Middle frontal gyrus (tissue), 1 donor: Measurements from ENCODE around the gene CD4.

Experiments used
- DNase-seq: peaks from one replicate; pipeline ENCODE4 v3.0.0-alpha.2; 2015; ENCODE audit warnings: low spot score; ENCODE audit errors: extremely low spot score

CD4 gene

DNA sequence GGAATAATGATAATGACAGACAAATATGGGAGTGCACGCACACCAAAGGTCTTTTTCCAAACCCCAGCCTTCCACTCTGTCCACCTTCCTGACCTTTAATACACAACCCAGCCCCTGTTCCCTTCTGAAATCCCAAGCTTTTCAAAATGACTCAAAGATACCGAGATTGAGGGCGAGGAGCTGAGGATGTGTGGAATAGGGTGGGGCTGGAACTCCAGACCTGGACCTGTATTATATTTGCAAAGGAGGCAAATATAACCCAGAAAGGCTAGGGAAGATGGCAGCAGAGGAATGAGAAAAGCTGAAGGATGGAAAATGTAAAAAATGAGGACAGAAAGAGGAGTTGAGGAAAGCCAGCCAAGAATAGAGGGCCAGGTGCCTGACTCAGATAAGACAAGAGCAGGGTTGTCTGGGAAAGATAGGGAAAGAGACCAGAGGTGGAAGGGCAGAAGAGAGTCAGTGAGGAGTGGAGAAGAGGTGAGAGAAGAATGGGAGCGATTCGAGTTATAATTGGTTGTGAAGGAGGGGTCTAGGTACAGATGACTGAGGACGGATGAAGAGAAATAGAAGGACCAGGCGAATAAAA lies 24.2 kb upstream of the CD4 start:
- DNase-seq: no peak

DNA sequence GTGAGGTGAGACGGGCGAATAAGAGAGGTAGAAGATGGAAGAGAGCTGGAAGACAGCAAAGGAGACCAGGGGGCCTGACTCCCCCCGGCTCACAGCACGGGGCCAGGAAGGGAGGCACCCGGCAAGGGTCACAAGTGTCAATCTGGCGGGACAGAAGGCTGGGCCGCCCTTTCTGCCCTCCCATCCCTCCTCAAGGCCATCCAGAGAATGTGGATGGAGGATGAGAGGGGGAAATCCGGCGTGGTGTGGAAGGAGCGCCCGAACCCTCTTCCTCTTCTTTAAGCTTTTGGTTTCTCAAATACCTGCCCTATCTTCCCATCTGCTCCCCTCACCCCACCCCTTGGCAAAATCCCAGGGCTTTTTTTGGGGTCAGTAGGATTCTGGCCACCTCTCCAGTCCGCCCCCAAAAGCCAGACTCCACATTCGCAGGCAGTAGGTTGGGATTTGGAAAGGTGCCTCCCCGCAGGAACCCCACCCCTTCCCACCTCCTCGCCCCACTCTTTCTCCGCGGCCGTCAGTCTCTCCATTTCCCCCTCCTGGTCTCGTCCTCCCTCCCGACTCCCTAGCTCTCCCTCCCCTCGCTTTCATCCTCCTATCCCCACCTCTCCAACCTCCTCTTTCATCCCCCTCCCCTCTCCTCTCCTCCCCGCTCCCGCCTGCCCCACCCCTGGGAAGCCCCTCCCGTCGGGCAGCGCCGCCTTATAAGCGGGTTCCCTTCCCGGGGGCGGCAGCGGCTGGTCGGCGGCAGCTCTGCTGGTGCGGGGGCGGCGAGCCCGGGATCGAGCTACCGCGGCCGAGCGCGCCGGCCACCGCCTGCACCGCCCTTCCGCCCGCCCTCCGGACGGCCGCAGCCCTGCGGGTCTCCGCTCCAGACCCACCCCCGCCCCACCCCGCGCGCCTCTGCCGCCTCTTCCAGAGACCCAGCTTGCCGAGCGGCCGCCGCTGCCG lies 23.4 kb upstream of the CD4 start, which contains the start of gene PTMS:
Gene PTMS (plus strand): TSS at position 730 of the 948 bp plus-strand sequence. CDS start 343 bp downstream, outside the sequence.
- no peak for DNase-seq

DNA sequence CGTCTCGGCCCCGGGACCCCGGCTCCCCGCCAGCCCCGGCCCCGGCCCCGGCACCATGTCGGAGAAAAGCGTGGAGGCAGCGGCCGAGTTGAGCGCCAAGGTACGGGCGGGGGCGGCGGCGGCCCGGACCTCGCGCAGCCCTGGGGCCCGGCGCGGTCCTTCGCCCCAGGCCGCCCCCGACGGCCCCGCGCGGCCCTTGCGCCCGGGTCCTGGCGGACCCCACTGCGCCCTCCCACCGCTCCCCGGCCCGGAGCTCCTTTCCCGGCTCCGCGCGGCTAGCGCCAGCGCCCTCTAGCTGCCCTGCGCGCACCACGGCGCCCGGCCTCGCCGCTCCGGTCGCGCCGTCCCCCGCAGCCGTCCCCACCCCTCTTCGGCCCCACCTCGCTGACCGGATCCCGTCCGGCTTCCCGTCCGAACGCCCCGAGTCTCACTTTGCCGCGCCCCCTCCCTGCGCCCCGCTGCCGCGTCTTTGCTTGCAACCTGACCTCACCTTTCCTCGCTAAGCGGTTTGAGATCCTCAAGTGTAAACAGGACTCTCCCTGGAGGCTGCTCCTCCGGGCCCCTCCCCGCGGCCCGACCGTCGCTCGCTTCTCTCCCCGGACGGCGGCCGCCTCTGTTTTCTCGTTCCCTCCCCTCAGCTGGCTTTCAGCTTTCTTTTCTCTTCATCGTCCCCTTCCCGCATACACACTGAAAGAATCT lies 22.5 kb upstream of the CD4 start:
- no peak for DNase-seq

DNA sequence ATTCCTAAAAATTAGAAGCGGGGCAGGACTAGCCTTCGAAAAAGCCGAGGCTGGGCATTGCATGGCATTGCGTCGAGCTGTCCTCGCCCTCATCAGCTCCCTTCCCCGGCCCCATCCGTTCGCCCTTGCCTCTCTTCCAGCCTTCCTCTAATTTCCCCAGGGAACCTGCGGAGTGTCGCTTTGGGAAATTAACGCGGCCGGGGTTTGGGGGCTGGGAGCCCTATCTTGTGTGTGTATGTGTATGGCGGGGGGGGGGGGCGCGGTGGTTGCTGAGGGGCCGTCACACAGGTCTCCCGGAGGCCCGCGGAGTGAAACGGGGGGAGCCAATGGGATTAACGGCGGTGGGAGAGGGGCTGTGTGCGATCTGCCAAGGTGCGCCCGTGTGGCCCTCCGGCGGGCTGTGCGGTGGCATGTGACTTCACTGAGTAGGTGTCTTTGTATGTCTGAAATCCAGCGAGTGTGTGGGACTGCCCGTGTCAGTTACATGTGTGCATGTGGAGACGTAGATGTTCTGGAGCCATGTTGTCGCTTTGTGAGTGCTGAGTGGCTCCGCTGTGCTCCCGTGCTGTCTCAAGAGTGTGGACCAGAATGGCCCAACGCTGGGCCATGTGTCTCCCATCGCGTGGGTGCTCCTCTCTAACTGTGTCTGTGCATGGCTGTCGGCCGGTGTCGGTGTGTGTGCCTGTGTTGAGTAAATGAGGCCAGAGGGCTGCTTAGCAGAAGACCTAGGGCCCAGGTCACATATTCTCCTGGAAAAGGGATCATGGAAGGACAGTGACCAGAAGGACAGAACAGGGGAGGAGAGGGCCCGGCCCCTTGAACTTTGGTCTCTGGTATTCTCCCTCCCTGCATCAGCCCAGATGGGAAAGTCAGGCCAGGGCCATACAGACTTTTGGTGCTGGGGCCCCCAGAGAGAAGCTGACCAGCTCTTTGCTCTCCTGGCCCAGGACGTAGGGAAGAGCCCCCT lies 21.7 kb upstream of the CD4 start:
- DNase-seq: no peak

DNA sequence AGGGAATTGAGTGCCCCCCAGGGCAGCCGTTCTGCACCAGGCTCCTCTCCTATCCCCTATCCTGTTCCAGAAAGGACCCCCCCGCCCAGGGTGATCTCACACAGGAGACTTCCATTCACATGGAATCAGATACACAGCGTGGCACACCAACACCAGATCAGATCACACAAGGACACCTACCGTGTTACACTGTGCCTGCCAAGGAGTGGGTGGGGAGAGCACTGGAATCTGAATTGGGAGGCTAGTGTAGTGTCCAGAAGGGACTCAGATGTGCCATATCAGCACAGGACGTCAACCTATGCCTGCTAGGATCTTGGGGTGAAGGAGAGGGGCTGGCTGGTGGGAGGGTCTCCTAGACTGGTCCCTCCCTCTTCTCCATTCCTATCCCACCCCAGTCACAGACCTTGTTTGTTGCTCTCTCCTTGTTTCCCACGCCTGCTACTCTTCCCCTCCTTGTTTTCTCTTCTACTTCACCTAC lies 20.9 kb upstream of the CD4 start:
- no peak for DNase-seq

DNA sequence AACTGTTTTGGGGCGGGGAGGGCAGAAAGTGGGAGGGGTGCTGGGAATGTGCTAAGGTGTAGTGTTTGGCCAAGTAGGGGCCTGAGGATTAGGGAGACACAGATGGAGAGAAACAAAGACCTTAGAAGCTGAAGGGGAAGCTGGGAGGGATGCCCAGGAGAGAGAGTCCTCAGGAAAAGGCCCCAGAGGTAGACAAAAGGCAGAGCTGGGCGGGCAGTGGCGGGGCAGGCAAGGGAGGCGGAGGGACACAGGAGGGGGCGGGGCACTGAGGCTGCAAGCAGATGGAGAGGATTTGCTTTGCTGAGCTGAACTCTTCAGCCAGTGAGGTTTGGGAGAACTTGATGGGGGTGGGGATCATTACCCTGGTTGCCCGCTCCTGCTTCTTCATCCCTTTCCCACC lies 20.3 kb upstream of the CD4 start:
- DNase-seq: no peak

DNA sequence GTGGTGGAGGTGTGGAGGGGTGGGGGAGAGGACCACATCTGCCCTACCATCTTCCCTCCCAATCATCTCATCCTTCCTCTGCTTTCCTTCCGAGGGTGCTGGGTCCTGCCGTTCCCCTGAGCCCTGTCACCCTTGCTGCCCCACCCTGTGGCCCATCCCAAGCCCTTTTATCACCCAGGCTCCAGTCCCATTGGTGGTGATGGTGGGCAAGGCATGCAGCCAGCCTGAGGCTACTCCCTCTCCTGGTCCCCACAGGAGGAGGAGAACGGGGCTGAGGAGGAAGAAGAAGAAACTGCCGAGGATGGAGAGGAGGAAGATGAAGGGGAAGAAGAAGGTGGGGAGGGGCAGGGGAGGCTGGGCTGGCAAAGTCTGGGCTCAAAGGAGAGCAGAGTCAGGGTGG lies 19.7 kb upstream of the CD4 start:
- no peak for DNase-seq

DNA sequence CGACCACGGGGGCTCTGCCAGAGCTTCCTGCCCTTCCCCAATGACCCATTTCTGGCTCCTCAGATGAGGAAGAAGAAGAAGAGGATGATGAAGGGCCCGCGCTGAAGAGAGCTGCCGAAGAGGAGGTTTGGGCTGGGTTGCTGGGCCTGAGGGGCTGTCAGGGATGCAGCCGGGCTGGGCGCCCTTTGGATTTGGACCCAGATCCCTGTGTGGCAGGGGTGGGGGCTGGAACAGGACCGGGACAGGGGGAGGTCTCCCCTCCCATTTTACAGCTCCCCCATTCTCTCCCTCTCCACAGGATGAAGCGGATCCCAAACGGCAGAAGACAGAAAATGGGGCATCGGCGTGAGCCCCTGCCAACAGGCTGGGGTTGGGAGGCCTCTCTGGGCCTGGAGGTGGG lies 19.2 kb upstream of the CD4 start:
- no peak for DNase-seq

DNA sequence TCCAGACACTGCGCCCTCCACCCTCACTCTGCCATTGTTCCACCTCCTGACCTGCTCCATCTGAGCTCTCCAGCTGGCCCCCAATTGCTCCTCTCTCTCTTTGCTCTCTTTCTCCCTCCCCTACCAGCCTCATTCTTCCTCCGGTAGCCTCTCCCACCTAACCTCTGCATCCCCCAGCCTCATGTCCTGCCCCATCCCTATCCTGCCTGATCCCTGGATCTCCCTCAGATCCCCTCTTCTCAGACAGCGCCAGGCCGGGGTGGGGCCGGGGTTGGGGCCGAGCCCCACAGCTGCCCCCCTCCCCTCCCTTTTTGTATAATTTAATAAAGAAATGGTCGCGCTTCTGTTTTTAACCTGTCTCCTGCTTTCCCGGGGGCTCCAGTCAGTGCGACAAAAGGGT lies 18.7 kb upstream of the CD4 start:
- DNase-seq: no peak

DNA sequence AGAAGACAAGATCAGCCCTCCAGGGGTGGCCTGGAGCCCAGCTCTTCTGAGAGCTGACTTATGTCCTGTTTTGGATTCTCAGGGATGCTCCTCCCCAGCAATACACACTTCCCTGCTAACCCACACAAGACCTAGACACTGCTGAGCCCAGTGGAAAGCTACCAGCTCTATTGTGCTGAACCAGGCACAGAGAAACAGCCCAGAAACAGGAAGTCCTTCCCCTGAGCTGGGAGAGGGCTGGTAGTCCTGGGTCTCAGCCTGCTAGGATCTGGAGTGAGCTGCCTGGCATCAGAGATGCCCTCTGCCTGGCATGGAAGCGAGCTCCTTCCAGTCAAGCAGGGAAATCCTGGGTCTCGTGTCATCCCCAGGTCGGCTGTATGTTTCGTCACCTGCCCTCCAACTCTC lies 18.2 kb upstream of the CD4 start:
- DNase-seq: no peak

DNA sequence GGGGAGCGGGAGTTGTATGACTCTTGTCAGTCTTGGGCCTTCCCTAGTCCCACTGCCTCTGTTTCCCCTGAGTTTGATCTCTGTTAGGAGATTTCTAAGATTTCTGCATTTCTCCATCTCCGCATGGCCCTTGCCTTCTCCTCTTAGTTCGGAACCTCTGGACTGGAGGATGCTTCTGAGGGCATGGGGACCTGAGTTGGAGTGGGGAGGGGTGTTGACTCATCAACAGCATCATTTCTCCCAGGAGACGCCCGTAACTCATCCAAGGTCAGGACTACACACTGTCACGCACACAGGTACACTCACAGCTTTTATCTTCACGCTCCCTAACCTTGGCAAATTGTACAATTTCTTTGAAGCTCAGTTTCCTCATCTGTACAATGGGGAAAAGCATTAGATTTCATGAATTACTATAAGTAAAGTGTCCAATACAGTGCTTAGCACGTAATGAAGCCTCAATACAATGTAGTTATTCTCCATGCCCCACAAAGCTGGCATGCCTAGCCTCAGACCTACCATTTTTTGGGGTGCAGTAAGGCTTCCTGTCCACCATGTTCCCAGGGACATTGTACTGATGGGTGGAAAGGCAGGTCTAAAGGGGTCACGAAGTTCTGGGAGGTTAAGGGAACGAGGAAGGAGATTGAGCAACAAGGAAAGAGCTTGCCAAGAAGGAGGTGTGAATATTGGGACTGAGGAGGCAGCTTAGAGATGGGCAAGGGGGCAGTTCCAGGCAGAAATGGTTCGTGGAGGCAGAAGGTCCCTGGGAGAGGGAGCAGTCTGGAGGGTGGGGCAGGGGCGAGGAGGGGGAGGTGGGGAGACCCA lies 17.6 kb upstream of the CD4 start:
- no peak for DNase-seq

DNA sequence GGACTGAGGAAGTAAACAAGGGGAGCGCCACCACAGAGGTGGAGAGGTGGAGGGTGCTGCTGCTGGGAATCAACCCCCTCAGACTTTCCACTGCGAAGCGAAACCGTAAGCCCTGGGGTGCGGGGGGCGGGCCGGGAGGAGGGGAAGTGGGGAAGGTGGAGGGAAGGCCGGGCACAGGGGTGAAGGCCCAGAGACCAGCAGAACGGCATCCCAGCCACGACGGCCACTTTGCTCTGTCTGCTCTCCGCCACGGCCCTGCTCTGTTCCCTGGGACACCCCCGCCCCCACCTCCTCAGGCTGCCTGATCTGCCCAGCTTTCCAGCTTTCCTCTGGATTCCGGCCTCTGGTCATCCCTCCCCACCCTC lies 17.0 kb upstream of the CD4 start, which contains the start of gene LAG3:
Gene LAG3 (plus strand): TSS at position 190 of the 365 bp plus-strand sequence. CDS start 333 bp downstream, outside the sequence.
- DNase-seq: no peak

DNA sequence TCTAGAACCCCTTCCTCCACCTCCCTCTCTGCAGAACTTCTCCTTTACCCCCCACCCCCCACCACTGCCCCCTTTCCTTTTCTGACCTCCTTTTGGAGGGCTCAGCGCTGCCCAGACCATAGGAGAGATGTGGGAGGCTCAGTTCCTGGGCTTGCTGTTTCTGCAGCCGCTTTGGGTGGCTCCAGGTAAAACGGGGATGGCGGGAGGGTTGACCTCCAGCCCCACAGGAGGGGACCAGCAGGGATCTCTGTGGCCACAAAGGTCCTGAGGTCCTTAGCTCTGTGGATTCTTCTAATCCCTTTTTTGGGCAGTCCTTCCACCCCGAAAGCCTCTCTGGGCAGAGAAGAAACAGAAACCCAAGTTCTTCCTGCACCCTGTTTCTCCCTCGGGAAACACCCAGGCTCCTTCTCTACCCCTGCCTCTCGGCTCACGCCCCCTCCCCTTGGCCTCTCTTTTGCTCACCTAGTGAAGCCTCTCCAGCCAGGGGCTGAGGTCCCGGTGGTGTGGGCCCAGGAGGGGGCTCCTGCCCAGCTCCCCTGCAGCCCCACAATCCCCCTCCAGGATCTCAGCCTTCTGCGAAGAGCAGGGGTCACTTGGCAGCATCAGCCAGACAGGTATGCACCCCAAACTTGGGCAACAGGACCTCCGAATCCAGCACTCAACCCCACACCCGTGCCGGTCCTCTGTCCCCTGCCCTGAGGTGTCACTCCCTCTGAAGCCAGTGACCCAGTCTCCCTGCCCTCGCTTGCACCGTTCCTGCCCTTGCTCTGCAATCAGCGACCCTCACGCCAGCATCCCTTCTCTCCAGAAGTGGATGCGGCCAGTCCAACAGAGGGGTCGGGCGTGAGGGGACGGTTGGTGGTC lies 16.4 kb upstream of the CD4 start:
- DNase-seq: no peak

DNA sequence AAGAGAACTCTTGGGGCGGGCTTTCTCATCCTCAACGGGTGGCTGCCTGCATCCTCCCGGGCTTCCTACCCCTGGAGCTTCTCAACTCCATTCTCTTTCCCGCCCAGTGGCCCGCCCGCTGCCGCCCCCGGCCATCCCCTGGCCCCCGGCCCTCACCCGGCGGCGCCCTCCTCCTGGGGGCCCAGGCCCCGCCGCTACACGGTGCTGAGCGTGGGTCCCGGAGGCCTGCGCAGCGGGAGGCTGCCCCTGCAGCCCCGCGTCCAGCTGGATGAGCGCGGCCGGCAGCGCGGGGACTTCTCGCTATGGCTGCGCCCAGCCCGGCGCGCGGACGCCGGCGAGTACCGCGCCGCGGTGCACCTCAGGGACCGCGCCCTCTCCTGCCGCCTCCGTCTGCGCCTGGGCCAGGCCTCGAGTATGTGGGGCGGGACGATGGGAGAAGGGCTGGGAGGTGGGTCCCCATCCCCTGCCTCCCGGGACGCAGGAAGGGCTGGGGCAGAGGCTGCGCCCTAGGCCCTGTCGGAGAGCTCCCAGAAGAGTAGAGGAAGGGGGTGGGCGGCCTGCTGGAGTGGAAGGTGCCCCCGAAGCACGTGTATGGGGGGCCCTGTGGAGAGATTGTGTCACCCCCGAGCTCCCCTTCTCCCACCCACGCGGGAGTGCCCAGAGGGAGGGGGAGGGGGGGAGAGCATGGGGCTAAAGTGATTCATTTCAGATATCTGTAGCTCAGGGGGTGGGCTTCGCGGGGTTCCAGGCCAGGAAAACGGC lies 15.6 kb upstream of the CD4 start:
- no peak for DNase-seq

DNA sequence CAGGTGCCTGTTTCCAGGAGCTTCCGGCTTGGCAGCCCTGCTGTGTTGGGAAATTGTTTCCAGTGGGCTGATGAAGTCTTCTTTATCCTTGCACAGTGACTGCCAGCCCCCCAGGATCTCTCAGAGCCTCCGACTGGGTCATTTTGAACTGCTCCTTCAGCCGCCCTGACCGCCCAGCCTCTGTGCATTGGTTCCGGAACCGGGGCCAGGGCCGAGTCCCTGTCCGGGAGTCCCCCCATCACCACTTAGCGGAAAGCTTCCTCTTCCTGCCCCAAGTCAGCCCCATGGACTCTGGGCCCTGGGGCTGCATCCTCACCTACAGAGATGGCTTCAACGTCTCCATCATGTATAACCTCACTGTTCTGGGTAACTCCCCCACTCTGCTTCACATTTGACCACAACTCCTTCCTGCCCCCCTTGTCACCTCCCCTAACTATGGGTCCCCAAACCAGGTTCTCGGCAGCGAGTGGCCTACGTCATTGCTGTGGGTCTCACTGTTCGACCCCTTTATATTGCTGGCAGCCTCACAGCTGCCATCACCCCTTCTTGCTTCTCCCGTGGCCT lies 14.7 kb upstream of the CD4 start:
- no peak for DNase-seq

DNA sequence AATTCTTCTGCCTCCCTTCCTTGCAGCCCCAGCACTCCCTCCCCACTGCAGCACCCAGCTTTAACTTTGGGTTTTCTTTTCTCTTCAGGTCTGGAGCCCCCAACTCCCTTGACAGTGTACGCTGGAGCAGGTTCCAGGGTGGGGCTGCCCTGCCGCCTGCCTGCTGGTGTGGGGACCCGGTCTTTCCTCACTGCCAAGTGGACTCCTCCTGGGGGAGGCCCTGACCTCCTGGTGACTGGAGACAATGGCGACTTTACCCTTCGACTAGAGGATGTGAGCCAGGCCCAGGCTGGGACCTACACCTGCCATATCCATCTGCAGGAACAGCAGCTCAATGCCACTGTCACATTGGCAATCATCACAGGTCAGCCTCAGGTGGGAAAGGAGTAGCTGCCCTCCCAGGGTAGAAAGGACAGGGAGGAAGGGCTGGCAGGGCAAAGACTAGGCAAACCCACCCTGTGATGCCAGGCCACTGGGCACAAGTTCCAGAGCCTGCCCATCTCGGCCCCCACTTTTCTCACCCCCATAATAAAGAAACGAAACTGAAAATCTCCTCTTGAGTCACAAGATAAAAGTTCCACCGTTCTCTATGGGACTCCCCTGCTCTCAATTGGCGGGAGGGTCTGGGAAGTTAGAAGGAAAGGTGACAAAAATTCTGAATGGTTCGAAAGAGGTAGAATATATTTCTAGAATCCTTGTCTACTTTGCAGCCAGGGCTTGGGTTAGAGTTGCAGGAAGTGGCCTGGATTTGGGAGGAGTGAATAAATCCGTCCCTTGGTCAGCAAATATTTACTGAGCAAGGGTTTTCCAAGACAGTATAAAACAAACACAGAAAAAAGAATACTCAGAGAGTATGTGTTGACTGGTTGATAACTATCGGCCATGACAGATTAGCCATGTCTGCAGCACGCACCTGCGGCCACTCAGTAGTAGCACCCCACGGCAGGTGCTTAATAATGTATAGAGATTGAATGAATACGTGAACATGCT lies 13.8 kb upstream of the CD4 start:
- DNase-seq: no peak

DNA sequence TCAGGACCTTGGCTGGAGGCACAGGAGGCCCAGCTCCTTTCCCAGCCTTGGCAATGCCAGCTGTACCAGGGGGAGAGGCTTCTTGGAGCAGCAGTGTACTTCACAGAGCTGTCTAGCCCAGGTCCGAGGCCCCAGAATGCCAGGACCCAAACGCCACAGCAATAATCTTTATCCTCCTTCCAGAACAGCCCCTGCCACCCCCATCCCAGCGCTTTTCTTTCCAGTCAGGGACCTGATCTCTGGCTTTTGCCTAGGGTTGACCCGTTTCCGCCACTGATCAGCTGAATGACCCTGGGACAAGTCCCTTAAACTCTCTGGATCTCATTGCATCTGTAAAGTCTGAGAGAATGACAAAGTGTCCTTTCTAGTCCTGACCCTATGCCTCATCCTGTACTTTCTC lies 11.9 kb upstream of the CD4 start:
- no peak for DNase-seq
